ENCODE measurements around the gene POU6F1. TPM values are rescaled to one million over a fixed set of nuclear protein-coding genes. Genes with fewer than 3 reads are reported as not detected.
A peak's percentile ranks its signal among the peaks of the same experiment; 100 is the strongest.

The POU6F1 gene
- total RNA-seq, 3 donors from 2014 or later (not counting 1 experiment from before 2014, with no cell fraction given) = 5.7 to 6.6 (median 6.0) TPM

GRCh38 chr12:51171884-51172514 lies 45.9 kb downstream of the POU6F1 start:
- Histone ChIP-seq H3K27ac (ENCODE audit: low read length) (peak overlapping the region; percentile 94), H3K27me3 (ENCODE audit: control insufficient read depth, insufficient read depth, low read length) (no peaks in the 10 kb centered on the region), H3K9me3 (ENCODE audit: control insufficient read depth, insufficient read depth, low read length) (no peaks in the 10 kb centered on the region), H3K4me1 (ENCODE audit: control insufficient read depth, insufficient read depth, low read length) (peaks cover 22% of the 10 kb centered on the region), H3K36me3 (ENCODE audit: control insufficient read depth, insufficient read depth, low read length) (no peaks in the 10 kb centered on the region), H3K4me3 (ENCODE audit: low read length) (peak overlapping the region; percentile 85)
- H3K36me3 Mint-ChIP-seq = no peaks in the 10 kb centered on the region
- no peak overlapping the region for H3K4me3 Mint-ChIP-seq
- H3K27me3 Mint-ChIP-seq (ENCODE audit: low read depth in 2 of 2) = no peaks in the 10 kb centered on the region
- DNase-seq = peak; percentile 17 to 31
- WGBS (ENCODE audit: insufficient coverage) = 7% methylated on average over 16 of the region's 16 CpGs
- no peak for TF ChIP-seq CTCF (IDR thresholded peaks at IDR 0.05)
- H3K27ac Mint-ChIP-seq = no peak overlapping the region
- H3K9me3 Mint-ChIP-seq = no peaks in the 10 kb centered on the region
- intact Hi-C loops (cut with micrococcal nuclease) = loop anchor here (1.0 to 5.0 kb wide), 4 partner anchors 89 to 665 kb away; partner anchors contain the start of genes CSRNP2 and LETMD1
- peaks cover 7 to 27% of the 10 kb centered on the region in 2 donors for H3K4me1 Mint-ChIP-seq
- peak in 1 of 3 donors; percentile 0 for ATAC-seq

- Histone ChIP-seq H3K27me3 (ENCODE audit: control insufficient read depth, insufficient read depth, low read length) (no peaks in the 10 kb centered on the region), H3K27ac (ENCODE audit: low read length) (no peak overlapping the region), H3K36me3 (ENCODE audit: control insufficient read depth, insufficient read depth, low read length) (peaks cover 3% of the 10 kb centered on the region), H3K4me1 (ENCODE audit: control insufficient read depth, insufficient read depth, low read length) (no peaks in the 10 kb centered on the region), H3K4me3 (ENCODE audit: low read length) (no peak overlapping the region), H3K9me3 (ENCODE audit: control insufficient read depth, insufficient read depth, low read length) (no peaks in the 10 kb centered on the region)
- Mint-ChIP-seq H3K27me3 (ENCODE audit: low read depth in 2 of 2) (no peaks in the 10 kb centered on the region), H3K4me1 (peaks cover 37 to 45% of the 10 kb centered on the region in 2 donors), H3K36me3 (no peaks in the 10 kb centered on the region), H3K27ac (no peak overlapping the region), H3K9me3 (no peaks in the 10 kb centered on the region), H3K4me3 (no peak overlapping the region)
- DNase-seq (no peak), ATAC-seq (no peak)
- WGBS (ENCODE audit: insufficient coverage) = 97% methylated on average over 3 of the region's 3 CpGs
- intact Hi-C loops (cut with micrococcal nuclease) = no loop called here
- TF ChIP-seq CTCF (IDR thresholded peaks at IDR 0.05) = no peak
These were observed 54.1 kb downstream of the POU6F1 start for GRCh38 chr12:51163795-51164194.

- intact Hi-C loops (cut with micrococcal nuclease) = no loop called here
- Mint-ChIP-seq H3K4me1 (peaks cover 37 to 48% of the 10 kb centered on the region in 2 donors), H3K27me3 (ENCODE audit: low read depth in 2 of 2) (no peaks in the 10 kb centered on the region), H3K27ac (no peak overlapping the region), H3K36me3 (no peaks in the 10 kb centered on the region), H3K4me3 (no peak overlapping the region), H3K9me3 (no peaks in the 10 kb centered on the region)
- Histone ChIP-seq H3K27ac (ENCODE audit: low read length) (no peak overlapping the region), H3K9me3 (ENCODE audit: control insufficient read depth, insufficient read depth, low read length) (no peaks in the 10 kb centered on the region), H3K4me1 (ENCODE audit: control insufficient read depth, insufficient read depth, low read length) (no peaks in the 10 kb centered on the region), H3K36me3 (ENCODE audit: control insufficient read depth, insufficient read depth, low read length) (peaks cover 3% of the 10 kb centered on the region), H3K27me3 (ENCODE audit: control insufficient read depth, insufficient read depth, low read length) (no peaks in the 10 kb centered on the region), H3K4me3 (ENCODE audit: low read length) (no peak overlapping the region)
- TF ChIP-seq CTCF (IDR thresholded peaks at IDR 0.05) = no peak
- 100% methylated on average over 6 of the region's 6 CpGs for WGBS (ENCODE audit: insufficient coverage)
- ATAC-seq = no peak
- DNase-seq = no peak
These were observed 55.6 kb downstream of the POU6F1 start for GRCh38 chr12:51162217-51162616.
